Naive thymus-derived CD4-positive, alpha-beta T cell (primary cell): Measurements from ENCODE around the gene HOXB3. TPM values are rescaled to one million over a fixed set of nuclear protein-coding genes. Genes with fewer than 3 reads are reported as not detected.
A peak's percentile ranks its signal among the peaks of the same experiment; 100 is the strongest.

Experiments used
- ATAC-seq: fragments of 150-1000 bp; cut with Tn5 transposase; 2 replicates; pipeline ENCODE4 v1.10.0; 2021; ENCODE audit warnings: mild to moderate bottlenecking, moderate library complexity
- CTCF ChIA-PET: fragments of 350-600 bp; sonication (Branson Sonifier 250); formaldehyde crosslinking; loops from one replicate; lab custom pipeline; 2021; ENCODE audit warnings: antibody characterized with exemption; lab: Charles Lee
- POLR2A ChIA-PET: fragments of 350-600 bp; sonication (Branson Sonifier 250); formaldehyde crosslinking; loops from one replicate; lab custom pipeline; 2021; ENCODE audit warnings: antibody characterized with exemption, inconsistent platforms; lab: Charles Lee
- DNase-seq, 9 donors: peaks; one replicate each; pipeline versions ENCODE4 v3.0.0 to v3.0.0-alpha.2; 2020 to 2022; ENCODE audit warnings: mixed read lengths in 1 of 9
- H3K27ac ChIP-seq: one replicate; pipeline ENCODE4 v1.7.0; 2013; ENCODE audit warnings: mild to moderate bottlenecking, low read depth, low read length, moderate library complexity
- H3K27me3 ChIP-seq, 2 donors: one replicate each; pipeline ENCODE4 v1.7.0; 2013; ENCODE audit warnings: low read length in 2 of 2, mild to moderate bottlenecking in 2 of 2, moderate library complexity in 2 of 2; ENCODE audit not compliant: control insufficient read depth in 2 of 2, insufficient read depth in 2 of 2
- H3K36me3 ChIP-seq, 3 experiments: 1 replicate in 2 of 3; 2 replicates in 1 of 3; pipeline ENCODE4 v1.7.0; 2013; ENCODE audit warnings: low read length in 3 of 3, mild to moderate bottlenecking in 3 of 3, moderate library complexity in 1 of 3; ENCODE audit not compliant: insufficient read depth in 3 of 3, control insufficient read depth in 2 of 3
- H3K4me1 ChIP-seq, 2 donors: one replicate each; pipeline ENCODE4 v1.7.0; 2013; ENCODE audit warnings: low read length in 2 of 2, mild to moderate bottlenecking in 2 of 2, moderate library complexity in 1 of 2; ENCODE audit not compliant: control insufficient read depth in 2 of 2, insufficient read depth in 2 of 2
- H3K4me3 ChIP-seq: 2 replicates; pipeline ENCODE4 v1.7.0; 2013; ENCODE audit warnings: mild to moderate bottlenecking, low read length
- H3K9me3 ChIP-seq, 3 experiments: 1 replicate in 2 of 3; 2 replicates in 1 of 3; pipeline ENCODE4 v1.7.0; 2013; ENCODE audit warnings: low read length in 3 of 3; ENCODE audit not compliant: control insufficient read depth in 2 of 3
- H3K27ac Mint-ChIP-seq, 9 donors: one replicate each; pipeline ENCODE4 v1.8.0; 2020 to 2022; ENCODE audit warnings: mixed read lengths in 9 of 9, mild to moderate bottlenecking in 8 of 9, moderate library complexity in 5 of 9, inconsistent platforms in 2 of 9
- H3K27me3 Mint-ChIP-seq, 5 donors: one replicate each; pipeline ENCODE4 v1.8.0; 2021 to 2022; ENCODE audit warnings: mixed read lengths in 5 of 5, mild to moderate bottlenecking in 1 of 5
- H3K36me3 Mint-ChIP-seq, 5 donors: one replicate each; pipeline ENCODE4 v1.8.0; 2020 to 2022; ENCODE audit warnings: mixed read lengths in 5 of 5, mild to moderate bottlenecking in 3 of 5, inconsistent platforms in 1 of 5
- H3K4me1 Mint-ChIP-seq, 7 donors: one replicate each; pipeline ENCODE4 v1.8.0; 2020 to 2022; ENCODE audit warnings: mixed read lengths in 7 of 7, mild to moderate bottlenecking in 3 of 7, inconsistent platforms in 1 of 7
- H3K4me3 Mint-ChIP-seq, 10 donors: one replicate each; pipeline ENCODE4 v1.8.0; 2020 to 2022; ENCODE audit warnings: mild to moderate bottlenecking in 10 of 10, mixed read lengths in 10 of 10, moderate library complexity in 6 of 10, inconsistent platforms in 2 of 10
- H3K9me3 Mint-ChIP-seq, 11 donors: one replicate each; pipeline ENCODE4 v1.8.0; 2020 to 2022; ENCODE audit warnings: mixed read lengths in 11 of 11, mild to moderate bottlenecking in 4 of 11, inconsistent platforms in 1 of 11, moderate library complexity in 1 of 11
- intact Hi-C, 2 donors: fragments of 100-400 bp; cut with micrococcal nuclease; formaldehyde crosslinking; loops; one replicate each; pipeline ENCODE4 v1.15.1; 2023
- polyA plus RNA-seq, 2 donors: library from polyadenylated mRNA; unstranded; fragments of 300-500 nt; fragmentation: Illumina TruSeq; gene quantifications; one replicate each; pipeline ENCODE4 v1.2.3, GENCODE V29; 2021
- total RNA-seq, 6 experiments: library from RNA in 5 of 6; stranded (reverse) in 5 of 6; gene quantifications; 1 replicate in 5 of 6; 2 replicates in 1 of 6; pipeline ENCODE4 v1.2.3 and lab custom pipeline; 2021 to 2026

HOXB3 gene
- total and polyA plus RNA-seq, 7 experiments from 2014 or later = 0.11 to 14.6 (median 5.8) TPM; not detected in 1

DNA sequence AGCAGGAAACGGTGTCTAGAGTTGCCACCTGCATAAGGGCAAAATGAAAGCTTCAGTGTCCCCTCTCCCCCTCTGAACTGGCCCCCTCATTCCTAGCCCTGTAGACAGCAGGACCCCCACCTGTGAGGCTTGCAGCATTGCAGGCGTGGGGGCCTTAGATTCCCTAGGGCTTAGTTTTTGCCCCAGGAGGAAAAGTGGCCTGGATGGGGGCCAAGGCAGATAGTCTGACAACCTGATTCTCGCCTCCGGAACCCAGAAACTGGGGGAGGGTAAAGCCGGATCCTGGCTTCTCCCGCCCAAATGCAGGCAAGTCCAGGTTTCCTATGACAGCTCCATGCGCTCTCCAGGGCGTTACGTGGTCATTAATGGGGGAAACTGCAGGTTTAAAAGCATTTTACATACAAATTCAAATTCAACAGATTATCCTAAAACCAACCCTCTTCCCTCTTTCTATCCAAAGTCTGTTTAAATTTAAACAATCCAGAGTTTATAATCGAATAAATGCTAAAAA lies 15.4 kb upstream of the HOXB3 start:
- H3K9me3 ChIP-seq = no peaks in the 10 kb centered on the region
- no peaks in the 10 kb centered on the region for H3K36me3 ChIP-seq
- DNase-seq (no peak), ATAC-seq (no peak)
- peaks cover 0 to 25% (median 8%) of the 10 kb centered on the region in 7 donors for H3K4me1 Mint-ChIP-seq
- H3K4me1 ChIP-seq = peaks cover 0 to 6% of the 10 kb centered on the region in 2 donors
- H3K9me3 Mint-ChIP-seq = peaks cover 0 to 1% (median 0%) of the 10 kb centered on the region in 11 donors
- H3K27me3 Mint-ChIP-seq = peaks cover 76 to 86% (median 77%) of the 10 kb centered on the region in 5 donors
- H3K4me3 ChIP-seq = no peak overlapping the region
- peaks cover 13 to 33% of the 10 kb centered on the region in 2 donors for H3K27me3 ChIP-seq
- H3K27ac ChIP-seq = no peak overlapping the region
- intact Hi-C loops = no loop called here
- no peak overlapping the region for H3K27ac Mint-ChIP-seq
- H3K4me3 Mint-ChIP-seq = no peak overlapping the region
- CTCF ChIA-PET = interaction anchor here (0.5 to 1.8 kb wide), 4 partner anchors 12 to 1394 kb away, joined by 3 to 7 read pairs (median 3); no protein-coding TSS in a partner anchor
- POLR2A ChIA-PET = interaction anchor here (0.6 kb wide), 1 partner anchor 309 kb away, joined by 3 read pairs; no protein-coding TSS in a partner anchor
- H3K36me3 Mint-ChIP-seq = no peaks in the 10 kb centered on the region

DNA sequence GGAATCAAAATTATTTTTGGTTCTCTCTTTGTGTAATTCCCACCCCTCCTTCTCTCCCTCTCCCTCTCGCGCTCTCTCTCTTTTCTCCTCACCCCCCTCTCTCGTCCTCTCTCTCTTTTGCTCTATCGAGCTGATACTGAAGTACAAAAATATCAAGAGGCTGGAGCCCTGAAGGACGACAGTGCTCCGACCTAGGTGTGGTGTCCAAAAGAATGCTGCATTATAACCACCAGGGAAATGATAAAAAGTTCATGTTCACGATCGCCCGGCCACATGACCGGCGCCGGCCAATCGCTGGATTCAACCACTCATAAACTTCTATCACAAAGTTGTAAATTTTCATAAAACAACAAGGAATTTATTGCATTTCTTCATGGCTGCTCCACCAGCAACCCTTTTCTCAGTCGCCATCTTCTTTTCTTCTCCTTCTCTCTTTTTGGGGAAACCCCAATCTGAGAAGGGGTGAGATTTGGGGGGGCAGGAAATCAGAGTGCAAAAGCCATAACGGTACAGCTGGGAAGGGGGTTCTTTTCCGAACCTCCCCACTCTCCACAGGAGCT lies 14.8 kb upstream of the HOXB3 start, which contains the start of gene HOXB6:
Gene HOXB6 (minus strand): TSS at position 217 of the 560 bp plus-strand sequence. CDS start 6,836 bp downstream, outside the sequence.
- Mint-ChIP-seq H3K9me3 (peaks cover 0 to 1% (median 0%) of the 10 kb centered on the region in 11 donors), H3K27ac (no peak within 1 kb of the TSS), H3K4me1 (peaks cover 0 to 24% (median 8%) of the 10 kb centered on the region in 7 donors), H3K36me3 (no peaks in the 10 kb centered on the region), H3K4me3 (peak within 1 kb of the TSS in 6 of 10 donors; percentile 6 to 45 (median 34)), H3K27me3 (peaks cover 81 to 91% (median 83%) of the 10 kb centered on the region in 5 donors)
- CTCF ChIA-PET = interaction anchor here (0.5 to 0.7 kb wide), 5 partner anchors 13 to 1395 kb away, joined by 3 read pairs; no protein-coding TSS in a partner anchor
- H3K4me3 ChIP-seq = no peak within 1 kb of the TSS
- H3K27ac ChIP-seq = no peak within 1 kb of the TSS
- intact Hi-C loops = no loop called here
- ATAC-seq = no peak
- DNase-seq = no peak
- no peaks in the 10 kb centered on the region for H3K4me1 ChIP-seq
- POLR2A ChIA-PET = no interaction called here
- H3K36me3 ChIP-seq = no peaks in the 10 kb centered on the region
- peaks cover 16 to 36% of the 10 kb centered on the region in 2 donors for H3K27me3 ChIP-seq
- no peaks in the 10 kb centered on the region for H3K9me3 ChIP-seq

DNA sequence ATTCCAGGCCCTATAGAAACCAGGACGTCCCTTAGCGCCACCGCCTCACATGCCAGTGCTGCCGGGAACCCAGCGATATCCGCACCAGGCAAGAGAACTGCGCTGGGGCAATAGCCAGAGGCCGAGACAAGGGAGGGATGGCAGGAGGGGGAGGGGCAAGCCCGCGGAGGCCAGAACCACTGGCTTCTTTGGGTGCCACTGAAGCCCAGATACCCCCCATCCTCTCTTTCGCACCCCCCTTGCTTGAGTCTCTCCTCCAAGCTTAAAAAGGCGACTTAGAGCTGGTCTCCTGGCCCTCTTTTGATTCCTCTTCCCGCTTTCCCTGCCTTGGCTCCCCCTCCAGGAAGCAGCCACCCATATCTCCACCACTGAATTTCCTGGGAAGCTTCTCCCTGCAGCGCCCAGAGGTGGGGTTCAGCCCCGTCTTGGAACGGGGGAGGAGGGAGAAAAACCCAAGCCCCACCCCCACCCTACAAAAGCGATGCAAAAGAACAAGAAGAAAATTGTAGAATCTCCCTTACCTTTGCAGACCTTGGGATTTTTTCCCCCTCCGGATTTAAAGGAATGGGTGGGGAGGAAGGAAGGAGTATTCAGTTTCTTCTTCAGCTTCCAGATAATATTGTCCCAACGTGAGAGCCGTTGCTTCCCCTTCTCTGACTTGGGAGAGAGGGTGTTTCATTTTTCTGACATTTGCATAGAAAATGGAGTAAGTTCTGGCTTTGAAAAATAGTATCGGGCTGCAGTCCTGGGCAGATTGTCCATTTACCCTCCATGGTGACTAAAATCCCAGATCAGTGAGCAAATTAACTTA lies 14.1 kb upstream of the HOXB3 start:
- peak overlapping the region in 3 of 10 donors; percentile 6 to 45 (median 16) for H3K4me3 Mint-ChIP-seq
- no peaks in the 10 kb centered on the region for H3K4me1 ChIP-seq
- H3K4me1 Mint-ChIP-seq = peaks cover 0 to 22% (median 8%) of the 10 kb centered on the region in 7 donors
- H3K36me3 ChIP-seq = no peaks in the 10 kb centered on the region
- POLR2A ChIA-PET = no interaction called here
- no peaks in the 10 kb centered on the region for H3K9me3 ChIP-seq
- no peaks in the 10 kb centered on the region for H3K36me3 Mint-ChIP-seq
- no peak for DNase-seq
- no peak overlapping the region for H3K27ac ChIP-seq
- no peak for ATAC-seq
- H3K27me3 ChIP-seq = peaks cover 21 to 31% of the 10 kb centered on the region in 2 donors
- peaks cover 82 to 91% (median 88%) of the 10 kb centered on the region in 5 donors for H3K27me3 Mint-ChIP-seq
- no peak overlapping the region for H3K27ac Mint-ChIP-seq
- H3K9me3 Mint-ChIP-seq = peaks cover 0 to 1% (median 0%) of the 10 kb centered on the region in 11 donors
- CTCF ChIA-PET = interaction anchor here (0.7 kb wide), 1 partner anchor 845 kb away, joined by 3 read pairs; no protein-coding TSS in a partner anchor
- no peak overlapping the region for H3K4me3 ChIP-seq
- intact Hi-C loops = no loop called here

DNA sequence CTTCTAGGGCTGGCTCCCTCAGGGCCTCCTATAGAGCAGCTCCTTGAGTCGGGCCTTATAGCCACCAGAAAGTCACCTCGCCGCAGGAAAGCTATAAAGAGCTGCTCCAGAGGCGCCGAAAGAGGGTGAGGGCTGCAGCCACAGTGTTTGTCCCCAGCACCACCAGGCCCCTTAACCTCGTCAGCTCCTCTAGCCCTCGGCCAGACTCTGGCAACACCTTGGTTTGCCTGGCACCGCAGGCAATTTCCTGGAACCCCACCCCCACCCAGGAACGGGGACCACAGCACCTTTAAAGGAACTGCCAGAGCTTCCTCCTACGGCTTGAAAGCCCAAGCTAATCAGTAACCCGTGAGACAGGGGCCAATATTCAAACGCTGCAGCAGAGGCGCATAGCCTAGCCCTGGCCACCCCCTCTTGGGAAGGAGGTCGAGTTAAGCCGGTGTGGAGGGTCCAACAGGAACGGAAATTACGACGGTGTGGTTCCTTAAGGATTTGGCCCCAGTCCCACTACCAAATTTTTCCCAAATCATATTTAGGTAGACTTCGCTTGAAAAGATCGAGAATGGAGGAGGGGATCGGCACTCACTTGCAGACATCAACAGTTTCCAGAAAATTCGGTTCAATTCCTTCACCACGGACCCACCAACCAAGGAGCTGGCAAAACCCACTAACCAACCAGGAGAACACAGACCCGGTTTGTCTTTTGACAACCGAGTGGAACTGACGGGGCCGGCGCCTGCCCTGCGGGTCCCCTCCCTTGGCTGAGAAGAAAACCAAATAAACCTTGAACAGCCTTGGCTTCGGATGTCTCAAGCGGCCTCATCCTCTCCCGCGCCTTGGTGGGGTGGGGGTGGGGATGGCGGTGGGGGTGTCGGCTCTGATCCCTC lies 11.7 kb upstream of the HOXB3 start:
- peaks cover 17 to 19% of the 10 kb centered on the region in 2 donors for H3K4me1 ChIP-seq
- Mint-ChIP-seq H3K36me3 (no peaks in the 10 kb centered on the region), H3K27ac (no peak overlapping the region), H3K4me3 (peak overlapping the region in 1 of 10 donors; percentile 49), H3K9me3 (peaks cover 0 to 1% (median 0%) of the 10 kb centered on the region in 11 donors), H3K4me1 (peaks cover 16 to 40% (median 25%) of the 10 kb centered on the region in 7 donors), H3K27me3 (peaks cover 88 to 92% (median 92%) of the 10 kb centered on the region in 5 donors)
- ChIA-PET POLR2A (interaction anchor here (0.6 kb wide), 2 partner anchors 267 to 528 kb away, joined by 3 to 4 read pairs; no protein-coding TSS in a partner anchor), CTCF (interaction anchor here (0.8 to 1.9 kb wide), 5 partner anchors 8 to 270 kb away, joined by 3 to 7 read pairs (median 4); no protein-coding TSS in a partner anchor)
- H3K27me3 ChIP-seq = peaks cover 27 to 52% of the 10 kb centered on the region in 2 donors
- no peak for DNase-seq
- ATAC-seq = no peak
- H3K36me3 ChIP-seq = no peaks in the 10 kb centered on the region
- H3K9me3 ChIP-seq = no peaks in the 10 kb centered on the region
- no peak overlapping the region for H3K27ac ChIP-seq
- intact Hi-C loops = no loop called here
- H3K4me3 ChIP-seq = no peak overlapping the region

DNA sequence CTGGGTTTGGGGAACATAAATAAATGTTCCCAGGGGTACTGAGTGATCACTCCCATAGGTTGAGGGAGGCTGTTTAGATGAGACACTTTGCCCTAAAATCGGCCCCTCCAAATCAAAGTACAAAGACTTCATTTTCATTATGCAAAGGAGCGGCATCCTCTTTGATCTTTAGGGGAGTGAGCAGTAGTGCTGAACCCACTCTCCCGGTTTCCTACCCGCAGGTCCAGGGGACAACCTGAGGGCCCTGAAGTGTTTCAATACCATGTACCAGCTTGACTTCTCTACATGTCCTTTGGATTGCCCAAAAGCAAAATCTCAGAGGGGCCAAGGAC lies 11.1 kb upstream of the HOXB3 start:
- ChIA-PET POLR2A (interaction anchor here (0.6 kb wide), 1 partner anchor 528 kb away, joined by 3 read pairs; no protein-coding TSS in a partner anchor), CTCF (interaction anchor here (0.8 to 1.9 kb wide), 6 partner anchors 9 to 365 kb away, joined by 3 to 7 read pairs (median 4); no protein-coding TSS in a partner anchor)
- Mint-ChIP-seq H3K4me1 (peaks cover 22 to 46% (median 31%) of the 10 kb centered on the region in 7 donors), H3K27me3 (peaks cover 89 to 93% (median 92%) of the 10 kb centered on the region in 5 donors), H3K9me3 (peaks cover 0 to 1% (median 0%) of the 10 kb centered on the region in 11 donors), H3K36me3 (peaks cover 0 to 3% (median 0%) of the 10 kb centered on the region in 5 donors), H3K27ac (no peak overlapping the region), H3K4me3 (no peak overlapping the region)
- DNase-seq (no peak), ATAC-seq (no peak)
- Histone ChIP-seq H3K4me3 (no peak overlapping the region), H3K27ac (no peak overlapping the region), H3K36me3 (no peaks in the 10 kb centered on the region), H3K27me3 (peaks cover 27 to 57% of the 10 kb centered on the region in 2 donors), H3K9me3 (no peaks in the 10 kb centered on the region), H3K4me1 (peaks cover 23 to 25% of the 10 kb centered on the region in 2 donors)
- intact Hi-C loops = no loop called here
